HepG2 (cell line): ENCODE results near the gene PAFAH1B1.

ENCODE experiments used
- GABPA ChIP-seq, 2 experiments: IDR thresholded peaks; 2 replicates each; pipeline ENCODE4 v1.6.1; 2011 to 2016; ENCODE audit warnings: low read depth in 2 of 2, low read length in 1 of 2, missing biosample characterization in 1 of 2, missing genetic modification characterization in 1 of 2
- KDM6A ChIP-seq: IDR thresholded peaks from 2 replicates; pipeline ENCODE4 v1.6.1; 2016; ENCODE audit warnings: low read depth
- TAF1 ChIP-seq: sonication (generic); formaldehyde crosslinking; IDR thresholded peaks from 2 replicates; pipeline ENCODE4 v1.4.0; 2020; ENCODE audit warnings: missing genetic modification reagents
- ZBTB8A ChIP-seq: sonication (generic); formaldehyde crosslinking; IDR thresholded peaks from 2 replicates; pipeline ENCODE4 v1.4.0; 2020; ENCODE audit warnings: mild to moderate bottlenecking, low read depth, missing genetic modification reagents, borderline replicate concordance
- TF ChIP-seq, protein P1 (sequence below): sonication (generic); formaldehyde crosslinking; IDR thresholded peaks from 2 replicates; pipeline ENCODE4 v1.5.0; 2020; ENCODE audit warnings: mild to moderate bottlenecking, missing genetic modification reagents, moderate library complexity
- TF ChIP-seq, protein P2 (sequence below): sonication (generic); formaldehyde crosslinking; IDR thresholded peaks from 2 replicates; pipeline ENCODE4 v1.4.0; 2020; ENCODE audit warnings: missing genetic modification reagents
- TF ChIP-seq, protein P3 (sequence below), 2 experiments: IDR thresholded peaks; 2 replicates each; pipeline ENCODE4 v1.6.1; 2011 to 2012; ENCODE audit warnings: low read length in 2 of 2, borderline replicate concordance in 1 of 2, low read depth in 1 of 2, mild to moderate bottlenecking in 1 of 2, moderate library complexity in 1 of 2

DNA sequence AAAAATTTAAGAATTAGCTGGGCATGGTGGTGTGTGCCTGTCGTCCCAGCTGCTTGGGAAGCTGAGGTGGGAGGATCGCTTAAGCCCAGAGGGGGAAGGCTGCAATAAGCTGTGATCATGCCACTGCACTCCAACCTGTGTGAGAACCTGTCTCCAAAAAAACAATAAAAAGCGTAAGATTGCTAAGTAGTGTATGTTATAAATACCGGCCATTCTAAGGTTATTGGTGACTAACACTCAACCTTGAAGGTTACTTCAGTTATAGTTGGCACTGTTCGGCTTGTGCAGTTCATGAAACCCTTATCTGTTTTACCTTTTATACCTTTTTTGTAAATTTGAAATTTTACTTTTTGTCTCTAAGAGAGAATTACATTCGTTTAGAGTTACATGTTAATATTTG is 44.0 kb downstream of the PAFAH1B1 start:
- no peak for TF ChIP-seq GABPA (IDR thresholded peaks at IDR 0.05; ENCODE audit: low read depth, low read length)
- TF ChIP-seq GABPA (CRISPR knock-in tag; IDR thresholded peaks at IDR 0.05; ENCODE audit: low read depth), result no peak
- TF ChIP-seq KDM6A (CRISPR knock-in tag), result no peak
- no peak for TF ChIP-seq ZBTB8A (CRISPR knock-in tag)
- TF ChIP-seq, protein P1, sequence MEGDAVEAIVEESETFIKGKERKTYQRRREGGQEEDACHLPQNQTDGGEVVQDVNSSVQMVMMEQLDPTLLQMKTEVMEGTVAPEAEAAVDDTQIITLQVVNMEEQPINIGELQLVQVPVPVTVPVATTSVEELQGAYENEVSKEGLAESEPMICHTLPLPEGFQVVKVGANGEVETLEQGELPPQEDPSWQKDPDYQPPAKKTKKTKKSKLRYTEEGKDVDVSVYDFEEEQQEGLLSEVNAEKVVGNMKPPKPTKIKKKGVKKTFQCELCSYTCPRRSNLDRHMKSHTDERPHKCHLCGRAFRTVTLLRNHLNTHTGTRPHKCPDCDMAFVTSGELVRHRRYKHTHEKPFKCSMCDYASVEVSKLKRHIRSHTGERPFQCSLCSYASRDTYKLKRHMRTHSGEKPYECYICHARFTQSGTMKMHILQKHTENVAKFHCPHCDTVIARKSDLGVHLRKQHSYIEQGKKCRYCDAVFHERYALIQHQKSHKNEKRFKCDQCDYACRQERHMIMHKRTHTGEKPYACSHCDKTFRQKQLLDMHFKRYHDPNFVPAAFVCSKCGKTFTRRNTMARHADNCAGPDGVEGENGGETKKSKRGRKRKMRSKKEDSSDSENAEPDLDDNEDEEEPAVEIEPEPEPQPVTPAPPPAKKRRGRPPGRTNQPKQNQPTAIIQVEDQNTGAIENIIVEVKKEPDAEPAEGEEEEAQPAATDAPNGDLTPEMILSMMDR (CRISPR knock-in tag), result no peak
- TF ChIP-seq, protein P2, sequence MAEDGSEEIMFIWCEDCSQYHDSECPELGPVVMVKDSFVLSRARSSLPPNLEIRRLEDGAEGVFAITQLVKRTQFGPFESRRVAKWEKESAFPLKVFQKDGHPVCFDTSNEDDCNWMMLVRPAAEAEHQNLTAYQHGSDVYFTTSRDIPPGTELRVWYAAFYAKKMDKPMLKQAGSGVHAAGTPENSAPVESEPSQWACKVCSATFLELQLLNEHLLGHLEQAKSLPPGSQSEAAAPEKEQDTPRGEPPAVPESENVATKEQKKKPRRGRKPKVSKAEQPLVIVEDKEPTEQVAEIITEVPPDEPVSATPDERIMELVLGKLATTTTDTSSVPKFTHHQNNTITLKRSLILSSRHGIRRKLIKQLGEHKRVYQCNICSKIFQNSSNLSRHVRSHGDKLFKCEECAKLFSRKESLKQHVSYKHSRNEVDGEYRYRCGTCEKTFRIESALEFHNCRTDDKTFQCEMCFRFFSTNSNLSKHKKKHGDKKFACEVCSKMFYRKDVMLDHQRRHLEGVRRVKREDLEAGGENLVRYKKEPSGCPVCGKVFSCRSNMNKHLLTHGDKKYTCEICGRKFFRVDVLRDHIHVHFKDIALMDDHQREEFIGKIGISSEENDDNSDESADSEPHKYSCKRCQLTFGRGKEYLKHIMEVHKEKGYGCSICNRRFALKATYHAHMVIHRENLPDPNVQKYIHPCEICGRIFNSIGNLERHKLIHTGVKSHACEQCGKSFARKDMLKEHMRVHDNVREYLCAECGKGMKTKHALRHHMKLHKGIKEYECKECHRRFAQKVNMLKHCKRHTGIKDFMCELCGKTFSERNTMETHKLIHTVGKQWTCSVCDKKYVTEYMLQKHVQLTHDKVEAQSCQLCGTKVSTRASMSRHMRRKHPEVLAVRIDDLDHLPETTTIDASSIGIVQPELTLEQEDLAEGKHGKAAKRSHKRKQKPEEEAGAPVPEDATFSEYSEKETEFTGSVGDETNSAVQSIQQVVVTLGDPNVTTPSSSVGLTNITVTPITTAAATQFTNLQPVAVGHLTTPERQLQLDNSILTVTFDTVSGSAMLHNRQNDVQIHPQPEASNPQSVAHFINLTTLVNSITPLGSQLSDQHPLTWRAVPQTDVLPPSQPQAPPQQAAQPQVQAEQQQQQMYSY (CRISPR knock-in tag), result no peak
- TF ChIP-seq, protein P3, sequence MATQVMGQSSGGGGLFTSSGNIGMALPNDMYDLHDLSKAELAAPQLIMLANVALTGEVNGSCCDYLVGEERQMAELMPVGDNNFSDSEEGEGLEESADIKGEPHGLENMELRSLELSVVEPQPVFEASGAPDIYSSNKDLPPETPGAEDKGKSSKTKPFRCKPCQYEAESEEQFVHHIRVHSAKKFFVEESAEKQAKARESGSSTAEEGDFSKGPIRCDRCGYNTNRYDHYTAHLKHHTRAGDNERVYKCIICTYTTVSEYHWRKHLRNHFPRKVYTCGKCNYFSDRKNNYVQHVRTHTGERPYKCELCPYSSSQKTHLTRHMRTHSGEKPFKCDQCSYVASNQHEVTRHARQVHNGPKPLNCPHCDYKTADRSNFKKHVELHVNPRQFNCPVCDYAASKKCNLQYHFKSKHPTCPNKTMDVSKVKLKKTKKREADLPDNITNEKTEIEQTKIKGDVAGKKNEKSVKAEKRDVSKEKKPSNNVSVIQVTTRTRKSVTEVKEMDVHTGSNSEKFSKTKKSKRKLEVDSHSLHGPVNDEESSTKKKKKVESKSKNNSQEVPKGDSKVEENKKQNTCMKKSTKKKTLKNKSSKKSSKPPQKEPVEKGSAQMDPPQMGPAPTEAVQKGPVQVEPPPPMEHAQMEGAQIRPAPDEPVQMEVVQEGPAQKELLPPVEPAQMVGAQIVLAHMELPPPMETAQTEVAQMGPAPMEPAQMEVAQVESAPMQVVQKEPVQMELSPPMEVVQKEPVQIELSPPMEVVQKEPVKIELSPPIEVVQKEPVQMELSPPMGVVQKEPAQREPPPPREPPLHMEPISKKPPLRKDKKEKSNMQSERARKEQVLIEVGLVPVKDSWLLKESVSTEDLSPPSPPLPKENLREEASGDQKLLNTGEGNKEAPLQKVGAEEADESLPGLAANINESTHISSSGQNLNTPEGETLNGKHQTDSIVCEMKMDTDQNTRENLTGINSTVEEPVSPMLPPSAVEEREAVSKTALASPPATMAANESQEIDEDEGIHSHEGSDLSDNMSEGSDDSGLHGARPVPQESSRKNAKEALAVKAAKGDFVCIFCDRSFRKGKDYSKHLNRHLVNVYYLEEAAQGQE (IDR thresholded peaks at IDR 0.05; ENCODE audit: borderline replicate concordance in 1 of 2, low read depth in 1 of 2, low read length in 2 of 2), result no peak
- no peak for TF ChIP-seq TAF1
